Caco-2 (cell line): Measurements from ENCODE around the gene TGM3. TPM values are rescaled to one million over a fixed set of nuclear protein-coding genes. Genes with fewer than 3 reads are reported as not detected.

Experiments
- BruUV-seq: library from RNA; stranded (reverse); fragments of 400-500 nt; replicated peaks from 2 replicates; lab custom pipeline; 2021; lab: Mats Ljungman, UMichigan
- CTCF ChIA-PET: fragments of 300-600 bp; sonication (Branson Sonifier 250); formaldehyde crosslinking; loops from one replicate; lab custom pipeline; 2022; ENCODE audit warnings: antibody characterized with exemption; lab: Charles Lee
- POLR2A ChIA-PET: fragments of 300-600 bp; sonication (Branson Sonifier 250); formaldehyde crosslinking; loops from one replicate; lab custom pipeline; 2022; ENCODE audit warnings: antibody characterized with exemption; lab: Charles Lee
- DNase-seq, 2 experiments: peaks; one replicate each; pipeline versions ENCODE4 v3.0.0 to v3.0.0-alpha.2; 2020 to 2022
- H3K27me3 ChIP-seq: replicated peaks from 2 replicates; pipeline ENCODE4 v1.6.0; 2011; ENCODE audit warnings: low read length; ENCODE audit not compliant: control insufficient read depth, insufficient read depth
- H3K36me3 ChIP-seq: 2 replicates; pipeline ENCODE4 v1.5.1; 2011; ENCODE audit warnings: low read length; ENCODE audit not compliant: control insufficient read depth, insufficient read depth
- H3K4me1 ChIP-seq: fragments of 250-450 bp; sonication (Bioruptor Pico); 2 replicates; pipeline ENCODE4 v1.5.1; 2020; ENCODE audit warnings: mild to moderate bottlenecking
- H3K4me3 ChIP-seq: 2 replicates; pipeline ENCODE4 v1.5.1; 2011; ENCODE audit warnings: low read depth, mild to moderate bottlenecking, control low read depth, low read length
- H3K9me3 ChIP-seq: fragments of 250-450 bp; sonication (Bioruptor Pico); 2 replicates; pipeline ENCODE4 v1.5.1; 2020; ENCODE audit warnings: mild to moderate bottlenecking, moderate library complexity
- H3K27ac Mint-ChIP-seq: one replicate; pipeline ENCODE4 v1.8.0; 2022; ENCODE audit warnings: mixed read lengths; ENCODE audit not compliant: unreplicated experiment
- H3K27me3 Mint-ChIP-seq: one replicate; pipeline ENCODE4 v1.8.0; 2022; ENCODE audit warnings: mixed read lengths; ENCODE audit not compliant: insufficient read depth, unreplicated experiment
- H3K36me3 Mint-ChIP-seq: one replicate; pipeline ENCODE4 v1.8.0; 2022; ENCODE audit warnings: mild to moderate bottlenecking, mixed read lengths; ENCODE audit not compliant: insufficient read depth, unreplicated experiment
- H3K4me1 Mint-ChIP-seq: one replicate; pipeline ENCODE4 v1.8.0; 2022; ENCODE audit warnings: low read depth, mixed read lengths; ENCODE audit not compliant: unreplicated experiment
- H3K4me3 Mint-ChIP-seq: one replicate; pipeline ENCODE4 v1.8.0; 2022; ENCODE audit warnings: mild to moderate bottlenecking, moderate library complexity, mixed read lengths; ENCODE audit not compliant: unreplicated experiment
- H3K9me3 Mint-ChIP-seq: one replicate; pipeline ENCODE4 v1.8.0; 2022; ENCODE audit warnings: mixed read lengths; ENCODE audit not compliant: unreplicated experiment
- CTCF ChIP-seq, 2 experiments: fragments of 200-600 bp in 1 of 2; IDR thresholded peaks; 1 replicate in 1 of 2; 2 replicates in 1 of 2; pipeline versions ENCODE4 v1.5.1 to v1.8.0; 2011 to 2022; ENCODE audit warnings: antibody characterized with exemption in 1 of 2, control low read depth in 1 of 2, inconsistent platforms in 1 of 2, low read depth in 1 of 2, low read length in 1 of 2, mild to moderate bottlenecking in 1 of 2, moderate library complexity in 1 of 2; ENCODE audit not compliant: insufficient read depth in 1 of 2, severe bottlenecking in 1 of 2, unreplicated experiment in 1 of 2
- intact Hi-C: fragments of 100-400 bp; cut with micrococcal nuclease; formaldehyde crosslinking; loops from one replicate; pipeline ENCODE4 v1.10.0; 2022; ENCODE audit not compliant: unreplicated experiment
- total RNA-seq: library from RNA; stranded (reverse); gene quantifications from 2 replicates; pipeline ENCODE4 v1.2.3, GENCODE V29; 2022

Gene TGM3
- total RNA-seq, 1 experiment from 2014 or later: 0.20 TPM

GRCh38 chr20:2346188-2346587, 50.4 kb downstream of the TGM3 start:
- 0 out of 2 replicates have a peak, but pooled peaks cover 4% of the 10 kb centered on the region for H3K4me1 ChIP-seq
- H3K9me3 ChIP-seq: no peaks in the 10 kb centered on the region
- H3K4me3 Mint-ChIP-seq: no peak overlapping the region
- ChIA-PET CTCF (no interaction called here), POLR2A (no interaction called here)
- peaks cover 6% of the 10 kb centered on the region for H3K27me3 Mint-ChIP-seq
- no peak for TF ChIP-seq CTCF (IDR thresholded peaks at IDR 0.05; ENCODE audit: insufficient read depth in 1 of 2, low read depth in 1 of 2, low read length in 1 of 2, severe bottlenecking in 1 of 2, unreplicated experiment in 1 of 2)
- H3K9me3 Mint-ChIP-seq: no peaks in the 10 kb centered on the region
- no peaks in the 10 kb centered on the region for H3K36me3 ChIP-seq
- no peak overlapping the region for H3K4me3 ChIP-seq
- BruUV-seq: no TSS peak
- no peaks in the 10 kb centered on the region; the same call in 1 of the 2 replicates for H3K27me3 ChIP-seq
- no peak for DNase-seq
- no peaks in the 10 kb centered on the region for H3K36me3 Mint-ChIP-seq
- H3K4me1 Mint-ChIP-seq: no peaks in the 10 kb centered on the region
- intact Hi-C loops: no loop called here
- no peak overlapping the region for H3K27ac Mint-ChIP-seq

GRCh38 chr20:2348336-2348735, 52.5 kb downstream of the TGM3 start:
- CTCF ChIA-PET: no interaction called here
- H3K4me1 Mint-ChIP-seq: no peaks in the 10 kb centered on the region
- Histone ChIP-seq H3K4me3 (no peak overlapping the region), H3K9me3 (no peaks in the 10 kb centered on the region), H3K4me1 (0 out of 2 replicates have a peak, but pooled peaks cover 4% of the 10 kb centered on the region), H3K27me3 (no peaks in the 10 kb centered on the region; the same call in 1 of the 2 replicates), H3K36me3 (no peaks in the 10 kb centered on the region)
- no peaks in the 10 kb centered on the region for H3K36me3 Mint-ChIP-seq
- H3K27ac Mint-ChIP-seq: no peak overlapping the region
- no peak for TF ChIP-seq CTCF (IDR thresholded peaks at IDR 0.05; ENCODE audit: insufficient read depth in 1 of 2, low read depth in 1 of 2, low read length in 1 of 2, severe bottlenecking in 1 of 2, unreplicated experiment in 1 of 2)
- H3K4me3 Mint-ChIP-seq: no peak overlapping the region
- DNase-seq: no peak
- no peaks in the 10 kb centered on the region for H3K27me3 Mint-ChIP-seq
- BruUV-seq: no TSS peak
- POLR2A ChIA-PET: no interaction called here
- intact Hi-C loops: no loop called here
- H3K9me3 Mint-ChIP-seq: no peaks in the 10 kb centered on the region

GRCh38 chr20:2349801-2350200, 54.0 kb downstream of the TGM3 start:
- CTCF ChIA-PET: no interaction called here
- POLR2A ChIA-PET: no interaction called here
- Histone ChIP-seq H3K4me1 (0 out of 2 replicates have a peak, but pooled peaks cover 4% of the 10 kb centered on the region), H3K9me3 (no peaks in the 10 kb centered on the region), H3K36me3 (no peaks in the 10 kb centered on the region), H3K27me3 (no peaks in the 10 kb centered on the region; the same call in 1 of the 2 replicates), H3K4me3 (no peak overlapping the region)
- no peak overlapping the region for H3K27ac Mint-ChIP-seq
- DNase-seq: no peak
- H3K36me3 Mint-ChIP-seq: no peaks in the 10 kb centered on the region
- intact Hi-C loops: loop anchor here (2.0 kb wide), 1 partner anchor 143 kb away; no protein-coding TSS in a partner anchor
- H3K4me1 Mint-ChIP-seq: no peaks in the 10 kb centered on the region
- TF ChIP-seq CTCF (IDR thresholded peaks at IDR 0.05; ENCODE audit: insufficient read depth in 1 of 2, low read depth in 1 of 2, low read length in 1 of 2, severe bottlenecking in 1 of 2, unreplicated experiment in 1 of 2): no peak
- no TSS peak for BruUV-seq
- H3K9me3 Mint-ChIP-seq: no peaks in the 10 kb centered on the region
- no peak overlapping the region for H3K4me3 Mint-ChIP-seq
- peaks cover 6% of the 10 kb centered on the region for H3K27me3 Mint-ChIP-seq
